ENCODE measurements around the gene ICAM5.

The ICAM5 gene

GRCh38 chr19:10291554-10292205 lies 1.9 kb downstream of the ICAM5 start:
- no peak for DNase-seq (ENCODE audit: low read depth)

GRCh38 chr19:10292206-10292788 lies 2.5 kb downstream of the ICAM5 start:
- DNase-seq (ENCODE audit: low read depth): peak; percentile 88

GRCh38 chr19:10292789-10293636 lies 3.3 kb downstream of the ICAM5 start:
- DNase-seq (ENCODE audit: low read depth): no peak

- DNase-seq (ENCODE audit: low read depth): no peak
Observed at GRCh38 chr19:10293637-10294367, 4.0 kb downstream of the ICAM5 start.

- no peak for DNase-seq (ENCODE audit: low read depth)
Observed at GRCh38 chr19:10294368-10294697, 4.6 kb downstream of the ICAM5 start.

GRCh38 chr19:10295305-10295846 lies 5.6 kb downstream of the ICAM5 start:
- DNase-seq (ENCODE audit: low read depth): no peak

GRCh38 chr19:10295847-10296591 lies 6.3 kb downstream of the ICAM5 start:
- DNase-seq (ENCODE audit: low read depth): no peak

- DNase-seq (ENCODE audit: low read depth): peak; percentile 94
Observed at GRCh38 chr19:10299545-10300458, 10.1 kb downstream of the ICAM5 start.

GRCh38 chr19:10305139-10305806 lies 15.5 kb downstream of the ICAM5 start:
- no peak for DNase-seq (ENCODE audit: low read depth)

GRCh38 chr19:10306327-10306726 lies 16.6 kb downstream of the ICAM5 start:
- no peak for DNase-seq (ENCODE audit: low read depth)

- DNase-seq (ENCODE audit: low read depth): no peak
Observed at GRCh38 chr19:10309423-10309822, 19.7 kb downstream of the ICAM5 start, which contains the start of gene ZGLP1. Gene ZGLP1, minus strand, starts transcription at chr19:10309815.

GRCh38 chr19:10315335-10316214 lies 25.8 kb downstream of the ICAM5 start, which contains the start of gene FDX2:
Gene FDX2, minus strand, starts transcription at chr19:10316015. Its CDS starts 19 bp downstream, at chr19:10315996.
- no peak for DNase-seq (ENCODE audit: low read depth)

GRCh38 chr19:10316229-10317044 lies 26.7 kb downstream of the ICAM5 start:
- DNase-seq (ENCODE audit: low read depth): no peak

- DNase-seq (ENCODE audit: low read depth): no peak
Observed at GRCh38 chr19:10317045-10317856, 27.5 kb downstream of the ICAM5 start.

- DNase-seq (ENCODE audit: low read depth): no peak
Observed at GRCh38 chr19:10317857-10318462, 28.2 kb downstream of the ICAM5 start.
